GM12878 (cell line): ENCODE results near the gene PSMD8.

Experiments
- CBX5 ChIP-seq: sonication (generic); IDR thresholded peaks from 2 replicates; pipeline ENCODE4 v1.6.1; 2016; ENCODE audit warnings: low read depth, moderate library complexity, mild to moderate bottlenecking, inconsistent platforms
- CHD2 ChIP-seq: IDR thresholded peaks from 2 replicates; pipeline ENCODE4 v1.6.1; 2011; ENCODE audit warnings: low read depth, low read length, improper control_type of control experiment, borderline replicate concordance
- POLR2A ChIP-seq: IDR thresholded peaks from 2 replicates; pipeline ENCODE4 v1.6.1; 2011; ENCODE audit warnings: low read depth, mild to moderate bottlenecking, low read length
- ZSCAN29 ChIP-seq: fragments of 450-650 bp; IDR thresholded peaks from 2 replicates; pipeline ENCODE4 v1.6.1; 2017; ENCODE audit warnings: mild to moderate bottlenecking, moderate library complexity
- TF ChIP-seq, protein P1 (sequence below): IDR thresholded peaks from 2 replicates; pipeline ENCODE4 v1.6.1; 2012; ENCODE audit warnings: low read depth, low read length, improper control_type of control experiment

- TF ChIP-seq, protein P1, sequence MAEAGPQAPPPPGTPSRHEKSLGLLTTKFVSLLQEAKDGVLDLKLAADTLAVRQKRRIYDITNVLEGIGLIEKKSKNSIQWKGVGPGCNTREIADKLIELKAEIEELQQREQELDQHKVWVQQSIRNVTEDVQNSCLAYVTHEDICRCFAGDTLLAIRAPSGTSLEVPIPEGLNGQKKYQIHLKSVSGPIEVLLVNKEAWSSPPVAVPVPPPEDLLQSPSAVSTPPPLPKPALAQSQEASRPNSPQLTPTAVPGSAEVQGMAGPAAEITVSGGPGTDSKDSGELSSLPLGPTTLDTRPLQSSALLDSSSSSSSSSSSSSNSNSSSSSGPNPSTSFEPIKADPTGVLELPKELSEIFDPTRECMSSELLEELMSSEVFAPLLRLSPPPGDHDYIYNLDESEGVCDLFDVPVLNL: no peak
- TF ChIP-seq ZSCAN29: no peak
- TF ChIP-seq CBX5: no peak
- TF ChIP-seq POLR2A: no peak
- TF ChIP-seq CHD2: no peak
Observed at GRCh38 chr19:38373907-38374331, 452 bp upstream of the PSMD8 start.
